DND-41 (cell line): ENCODE data around the gene MMEL1.
"Not testable (repeated sequence)": the region's sequence is repeated elsewhere in the genome, so short reads cannot be mapped to it uniquely, and the experiment has no call there.

Source experiments
- CTCF ChIP-seq: IDR thresholded peaks from 2 replicates; pipeline ENCODE4 v1.5.1; 2012; ENCODE audit warnings: borderline replicate concordance, low read length, moderate library complexity, mild to moderate bottlenecking; ENCODE audit not compliant: poor library complexity, severe bottlenecking; ENCODE audit errors: extremely low read depth
- EZH2 ChIP-seq: IDR thresholded peaks from 3 replicates; pipeline ENCODE4 v1.6.1; 2012; ENCODE audit warnings: borderline replicate concordance, low read depth, mild to moderate bottlenecking, moderate library complexity, low read length, inconsistent platforms; ENCODE audit not compliant: severe bottlenecking

GRCh38 chr1:2549367-2550029 is 83.3 kb downstream of the MMEL1 start:
- TF ChIP-seq CTCF, EZH2: not testable (repeated sequence)
